Measurements from ENCODE around the gene ETV6.

DNA sequence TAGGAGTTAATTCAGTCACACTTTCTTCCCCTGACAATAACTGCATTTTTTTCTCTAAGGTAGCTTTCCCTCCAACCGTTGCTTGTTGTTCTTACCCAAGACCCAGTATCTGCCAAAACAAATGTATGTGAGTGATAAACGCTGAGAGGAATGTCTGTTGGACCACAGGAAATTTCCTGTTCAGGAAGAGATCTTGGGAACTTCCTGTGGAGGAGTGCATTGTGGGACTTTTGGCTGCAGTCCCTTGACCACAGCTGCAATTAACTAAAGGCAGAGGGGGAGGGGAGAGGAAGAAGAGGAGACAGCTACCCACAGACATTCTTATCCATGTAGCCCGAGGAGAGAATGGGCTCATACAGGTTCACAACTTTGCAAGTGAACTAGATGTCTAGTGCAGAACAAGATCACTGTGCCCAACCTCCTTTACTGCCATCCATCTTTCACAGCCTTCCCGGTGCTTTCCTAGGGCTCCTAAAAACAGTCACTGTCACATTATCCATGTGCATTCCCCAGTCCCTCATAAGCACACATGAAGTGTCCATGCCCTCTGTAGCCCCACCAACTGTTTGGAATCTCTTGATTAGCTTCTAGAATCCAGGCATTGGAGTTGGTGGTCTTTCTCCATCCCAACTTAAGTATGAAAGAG lies 149.5 kb downstream of the ETV6 start:
- TF ChIP-seq TCF7L2 (IDR thresholded peaks at IDR 0.05; ENCODE audit: low read depth, low read length), result no peak
- TF ChIP-seq, protein P1, sequence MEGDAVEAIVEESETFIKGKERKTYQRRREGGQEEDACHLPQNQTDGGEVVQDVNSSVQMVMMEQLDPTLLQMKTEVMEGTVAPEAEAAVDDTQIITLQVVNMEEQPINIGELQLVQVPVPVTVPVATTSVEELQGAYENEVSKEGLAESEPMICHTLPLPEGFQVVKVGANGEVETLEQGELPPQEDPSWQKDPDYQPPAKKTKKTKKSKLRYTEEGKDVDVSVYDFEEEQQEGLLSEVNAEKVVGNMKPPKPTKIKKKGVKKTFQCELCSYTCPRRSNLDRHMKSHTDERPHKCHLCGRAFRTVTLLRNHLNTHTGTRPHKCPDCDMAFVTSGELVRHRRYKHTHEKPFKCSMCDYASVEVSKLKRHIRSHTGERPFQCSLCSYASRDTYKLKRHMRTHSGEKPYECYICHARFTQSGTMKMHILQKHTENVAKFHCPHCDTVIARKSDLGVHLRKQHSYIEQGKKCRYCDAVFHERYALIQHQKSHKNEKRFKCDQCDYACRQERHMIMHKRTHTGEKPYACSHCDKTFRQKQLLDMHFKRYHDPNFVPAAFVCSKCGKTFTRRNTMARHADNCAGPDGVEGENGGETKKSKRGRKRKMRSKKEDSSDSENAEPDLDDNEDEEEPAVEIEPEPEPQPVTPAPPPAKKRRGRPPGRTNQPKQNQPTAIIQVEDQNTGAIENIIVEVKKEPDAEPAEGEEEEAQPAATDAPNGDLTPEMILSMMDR (IDR thresholded peaks at IDR 0.05), result no peak
- TF ChIP-seq, protein P2, sequence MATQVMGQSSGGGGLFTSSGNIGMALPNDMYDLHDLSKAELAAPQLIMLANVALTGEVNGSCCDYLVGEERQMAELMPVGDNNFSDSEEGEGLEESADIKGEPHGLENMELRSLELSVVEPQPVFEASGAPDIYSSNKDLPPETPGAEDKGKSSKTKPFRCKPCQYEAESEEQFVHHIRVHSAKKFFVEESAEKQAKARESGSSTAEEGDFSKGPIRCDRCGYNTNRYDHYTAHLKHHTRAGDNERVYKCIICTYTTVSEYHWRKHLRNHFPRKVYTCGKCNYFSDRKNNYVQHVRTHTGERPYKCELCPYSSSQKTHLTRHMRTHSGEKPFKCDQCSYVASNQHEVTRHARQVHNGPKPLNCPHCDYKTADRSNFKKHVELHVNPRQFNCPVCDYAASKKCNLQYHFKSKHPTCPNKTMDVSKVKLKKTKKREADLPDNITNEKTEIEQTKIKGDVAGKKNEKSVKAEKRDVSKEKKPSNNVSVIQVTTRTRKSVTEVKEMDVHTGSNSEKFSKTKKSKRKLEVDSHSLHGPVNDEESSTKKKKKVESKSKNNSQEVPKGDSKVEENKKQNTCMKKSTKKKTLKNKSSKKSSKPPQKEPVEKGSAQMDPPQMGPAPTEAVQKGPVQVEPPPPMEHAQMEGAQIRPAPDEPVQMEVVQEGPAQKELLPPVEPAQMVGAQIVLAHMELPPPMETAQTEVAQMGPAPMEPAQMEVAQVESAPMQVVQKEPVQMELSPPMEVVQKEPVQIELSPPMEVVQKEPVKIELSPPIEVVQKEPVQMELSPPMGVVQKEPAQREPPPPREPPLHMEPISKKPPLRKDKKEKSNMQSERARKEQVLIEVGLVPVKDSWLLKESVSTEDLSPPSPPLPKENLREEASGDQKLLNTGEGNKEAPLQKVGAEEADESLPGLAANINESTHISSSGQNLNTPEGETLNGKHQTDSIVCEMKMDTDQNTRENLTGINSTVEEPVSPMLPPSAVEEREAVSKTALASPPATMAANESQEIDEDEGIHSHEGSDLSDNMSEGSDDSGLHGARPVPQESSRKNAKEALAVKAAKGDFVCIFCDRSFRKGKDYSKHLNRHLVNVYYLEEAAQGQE (IDR thresholded peaks at IDR 0.05; ENCODE audit: insufficient read depth in 1 of 2, low read depth in 2 of 2, low read length in 1 of 2), result no peak

Measured in Panc1 (cell line).